ENCODE measurements around the gene FCRL3.
"Not testable (repeated sequence)": the region's sequence is repeated elsewhere in the genome, so short reads cannot be mapped to it uniquely, and the experiment has no call there.

The FCRL3 gene

GRCh38 chr1:157700732-157701131 is at the start of gene FCRL3:
Gene FCRL3 (minus strand): TSS chr1:157700769. CDS start chr1:157700489, 280 bp downstream.
- no peak for DNase-seq

- DNase-seq = no peak
Observed at GRCh38 chr1:157748262-157748817, 47.8 kb upstream of the FCRL3 start.

- no peak for DNase-seq
Observed at GRCh38 chr1:157739229-157739901, 38.8 kb upstream of the FCRL3 start.

- DNase-seq = not testable (repeated sequence)
Observed at GRCh38 chr1:157735991-157736390, 35.4 kb upstream of the FCRL3 start.

GRCh38 chr1:157734321-157734720 is 33.8 kb upstream of the FCRL3 start:
- no peak for DNase-seq

GRCh38 chr1:157732755-157733154 is 32.2 kb upstream of the FCRL3 start:
- DNase-seq = no peak

GRCh38 chr1:157725221-157725577 is 24.6 kb upstream of the FCRL3 start:
- DNase-seq = no peak

- DNase-seq = no peak
Observed at GRCh38 chr1:157724537-157725220, 24.1 kb upstream of the FCRL3 start.

- no peak for DNase-seq
Observed at GRCh38 chr1:157723157-157723556, 22.6 kb upstream of the FCRL3 start.

GRCh38 chr1:157721985-157722384 is 21.4 kb upstream of the FCRL3 start:
- no peak for DNase-seq

- no peak for DNase-seq
Observed at GRCh38 chr1:157715736-157716135, 15.2 kb upstream of the FCRL3 start.

- no peak for DNase-seq
Observed at GRCh38 chr1:157711802-157712201, 11.2 kb upstream of the FCRL3 start.

- no peak for DNase-seq
Observed at GRCh38 chr1:157704878-157705277, 4.3 kb upstream of the FCRL3 start.

GRCh38 chr1:157703981-157704380 is 3.4 kb upstream of the FCRL3 start:
- DNase-seq = no peak

GRCh38 chr1:157702308-157702825 is 1.8 kb upstream of the FCRL3 start:
- no peak for DNase-seq

GRCh38 chr1:157700305-157700704 is 264 bp downstream of the FCRL3 start:
- DNase-seq = no peak

GRCh38 chr1:157697781-157698569 is 2.6 kb downstream of the FCRL3 start:
- no peak for DNase-seq

GRCh38 chr1:157696966-157697628 is 3.5 kb downstream of the FCRL3 start:
- no peak for DNase-seq

GRCh38 chr1:157695417-157695816 is 5.2 kb downstream of the FCRL3 start:
- DNase-seq = no peak

GRCh38 chr1:157691285-157691920 is 9.2 kb downstream of the FCRL3 start:
- DNase-seq = no peak

GRCh38 chr1:157682710-157683437 is 17.7 kb downstream of the FCRL3 start:
- no peak for DNase-seq

GRCh38 chr1:157678721-157679120 is 21.8 kb downstream of the FCRL3 start:
- no peak for DNase-seq
